GM21447 (cell line): ENCODE results near the gene ARHGAP32.
A peak's percentile ranks its signal among the peaks of the same experiment; 100 is the strongest.
"Not testable (repeated sequence)": the region's sequence is repeated elsewhere in the genome, so short reads cannot be mapped to it uniquely, and the experiment has no call there.

ENCODE experiments used
- ATAC-seq: cut with Tn5 transposase; IDR thresholded peaks from one replicate; pipeline ENCODE4 v1.9.1; 2021; ENCODE audit not compliant: unreplicated experiment

The ARHGAP32 gene

DNA sequence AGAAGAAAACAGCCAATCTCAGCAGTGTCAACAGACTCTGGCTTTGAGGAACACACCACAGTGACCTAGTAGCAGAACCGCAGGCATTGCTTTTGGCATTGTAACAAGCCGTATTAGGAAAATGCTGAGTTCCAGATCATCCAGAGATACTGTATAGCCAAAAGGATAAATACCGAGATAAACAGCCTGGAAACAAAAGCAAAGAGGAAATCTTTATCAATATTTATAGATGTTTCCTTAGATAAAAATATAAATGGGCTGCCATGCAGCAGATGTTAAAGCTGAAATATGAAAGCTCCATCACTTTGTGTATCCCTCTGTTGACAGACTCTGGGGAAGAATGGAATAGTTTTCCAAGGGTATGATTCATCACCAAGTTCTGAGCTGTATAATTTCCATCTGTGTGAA lies 150.5 kb downstream of the ARHGAP32 start:
- ATAC-seq: no peak

DNA sequence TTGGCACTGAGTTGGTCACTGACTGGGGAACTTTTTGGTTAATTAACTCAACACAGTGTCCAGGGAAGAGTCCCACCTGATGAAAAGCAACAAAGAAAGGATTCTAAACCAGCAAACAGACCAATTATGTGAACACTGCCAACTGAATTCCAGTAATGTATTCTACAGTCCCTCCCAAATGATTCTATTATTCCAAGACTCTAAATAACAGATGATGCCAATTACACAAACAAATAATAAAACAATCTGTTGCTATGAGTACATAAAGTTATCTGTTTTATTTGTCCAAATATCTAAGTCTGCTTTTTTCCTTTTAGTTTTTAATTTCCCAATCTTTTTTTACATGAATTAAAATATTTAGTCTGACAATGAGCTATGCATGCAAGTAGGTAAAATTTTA lies 151.2 kb downstream of the ARHGAP32 start:
- no peak for ATAC-seq

GRCh38 chr11:129035244-129035643 lies 156.9 kb downstream of the ARHGAP32 start:
- no peak for ATAC-seq

- no peak for ATAC-seq
Observed at GRCh38 chr11:129034001-129034400, 158.1 kb downstream of the ARHGAP32 start.

GRCh38 chr11:129023968-129024676 lies 168.0 kb downstream of the ARHGAP32 start:
- ATAC-seq: no peak

DNA sequence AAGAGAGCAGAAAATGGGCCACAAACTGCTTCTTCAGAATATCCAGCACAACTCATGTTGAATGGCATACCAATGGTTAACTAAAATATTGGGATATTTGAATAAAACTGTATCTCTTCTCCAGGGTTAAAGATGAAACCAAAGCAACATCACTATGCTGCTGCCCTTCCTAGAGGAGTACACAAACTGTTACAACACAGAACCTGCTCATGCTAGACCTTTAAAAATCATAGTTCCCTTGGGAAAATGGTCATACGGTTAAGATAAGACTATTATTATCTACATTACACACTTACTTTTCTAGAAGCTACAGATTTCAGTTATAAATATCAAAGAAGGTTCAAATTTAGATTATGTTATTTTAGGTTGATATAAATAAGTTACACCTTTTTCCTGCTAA lies 170.8 kb downstream of the ARHGAP32 start:
- no peak for ATAC-seq

GRCh38 chr11:129018991-129019390 lies 173.1 kb downstream of the ARHGAP32 start:
- ATAC-seq: no peak

DNA sequence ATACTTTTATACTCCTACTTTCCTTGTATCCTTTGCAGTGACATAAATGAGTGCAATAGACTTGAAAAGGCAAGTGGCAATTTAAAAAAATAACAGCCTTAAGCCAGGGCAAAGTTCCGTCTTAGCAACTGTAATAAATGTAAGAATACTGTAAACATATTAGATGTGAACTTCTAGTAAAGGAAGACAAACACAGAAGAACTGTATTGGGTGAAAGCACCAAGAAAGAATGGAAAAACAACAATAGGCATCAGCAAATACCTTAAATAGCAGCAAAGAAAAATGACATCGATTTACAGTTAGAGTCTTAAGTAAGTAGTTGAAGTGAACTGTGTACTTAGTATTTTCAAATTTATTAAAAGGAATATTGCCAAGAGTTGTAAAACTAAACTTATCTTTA lies 174.0 kb downstream of the ARHGAP32 start:
- no peak for ATAC-seq

DNA sequence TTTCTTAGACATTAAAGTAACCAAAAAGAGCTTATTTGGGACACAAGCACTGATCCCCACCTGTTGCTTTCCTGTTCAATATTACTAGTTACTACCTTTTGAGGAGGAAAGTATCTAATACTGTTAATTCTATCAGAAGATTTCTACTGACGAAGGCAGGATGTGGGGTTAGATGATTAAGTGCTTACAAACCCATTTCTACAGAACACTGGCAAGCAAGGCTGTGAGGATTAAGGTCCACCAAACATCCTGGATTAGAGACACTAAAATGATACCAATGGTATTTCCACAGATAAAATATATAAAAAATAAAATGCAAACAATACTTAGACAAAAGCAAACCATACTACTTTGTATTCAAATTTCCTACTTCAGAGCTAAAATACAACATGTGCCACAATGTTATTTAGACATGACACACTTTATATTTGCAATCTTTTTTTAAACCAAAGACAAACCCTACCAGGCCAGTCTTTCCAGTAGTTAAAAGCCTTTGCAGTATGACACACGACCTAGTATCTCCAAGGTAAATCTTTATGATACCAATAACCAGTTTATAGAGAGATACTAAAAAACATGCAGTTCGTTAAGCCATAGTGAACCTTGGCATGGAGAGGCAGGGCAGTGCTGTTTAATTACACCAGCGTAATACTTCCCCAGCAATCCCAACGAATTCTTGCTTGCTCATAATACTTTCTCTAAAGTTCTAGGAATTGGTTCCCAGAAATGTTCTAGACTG lies 178.2 kb downstream of the ARHGAP32 start:
- ATAC-seq: no peak

DNA sequence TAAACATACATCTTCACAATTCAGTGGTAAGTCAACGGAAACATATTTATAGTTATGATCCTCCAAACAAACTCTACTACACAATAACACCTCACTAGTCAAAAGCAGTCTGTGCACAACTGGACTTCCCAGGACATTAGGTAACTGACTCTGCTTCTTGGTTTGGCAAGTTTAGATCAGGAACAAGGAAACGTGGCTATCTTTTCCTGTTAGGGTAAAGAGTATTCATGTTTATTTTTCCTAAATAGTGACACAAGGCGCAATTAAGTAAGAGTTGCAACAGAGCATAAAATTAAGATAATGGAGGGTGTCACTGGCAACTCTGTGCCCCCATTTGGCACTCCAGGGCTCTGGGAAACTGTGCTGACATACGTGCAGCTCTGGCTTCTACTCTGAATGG lies 179.2 kb downstream of the ARHGAP32 start:
- no peak for ATAC-seq

GRCh38 chr11:129006161-129006560 lies 186.0 kb downstream of the ARHGAP32 start:
- no peak for ATAC-seq

- ATAC-seq: not testable (repeated sequence)
Observed at GRCh38 chr11:128999165-128999564, 193.0 kb downstream of the ARHGAP32 start.

- no peak for ATAC-seq
Observed at GRCh38 chr11:128988242-128988970, 203.7 kb downstream of the ARHGAP32 start.

DNA sequence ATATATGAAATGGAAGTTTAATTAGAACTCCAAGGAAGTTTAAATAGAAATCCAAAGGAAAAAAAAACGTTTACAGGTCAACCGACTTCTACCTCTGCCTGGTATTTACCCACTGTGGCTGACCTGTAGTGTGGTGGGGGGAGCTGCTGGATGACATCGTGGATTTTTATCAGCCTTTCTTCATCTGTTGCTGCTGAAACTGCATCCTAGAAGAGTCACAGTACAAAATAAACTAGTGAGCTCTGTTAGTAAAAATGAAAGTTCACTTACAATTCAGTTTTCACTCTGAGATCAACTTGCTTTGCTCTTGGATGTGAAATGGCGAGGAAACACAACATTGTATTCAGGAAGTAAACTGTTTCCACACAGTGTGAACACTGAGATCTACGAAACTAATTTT lies 206.2 kb downstream of the ARHGAP32 start:
- ATAC-seq: no peak

GRCh38 chr11:128983023-128983422 lies 209.1 kb downstream of the ARHGAP32 start:
- no peak for ATAC-seq

DNA sequence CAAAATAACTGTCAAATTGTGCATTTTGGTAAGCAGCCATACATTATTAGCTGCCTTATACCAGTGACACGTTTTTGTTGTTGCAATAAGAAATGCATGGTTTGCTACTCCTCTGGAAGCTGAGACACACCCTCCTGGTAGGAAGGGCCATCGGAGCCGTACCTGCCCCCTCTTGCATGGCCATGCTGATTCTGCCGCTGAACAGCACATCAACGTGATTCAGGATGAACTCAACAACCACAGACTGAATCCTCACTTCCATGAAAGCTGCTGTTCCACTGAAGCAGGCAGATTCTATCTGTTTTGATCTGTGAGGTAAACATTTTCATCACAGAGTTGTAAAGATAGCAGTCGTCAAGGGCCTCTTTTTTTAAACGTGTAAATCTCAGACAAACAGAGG lies 210.9 kb downstream of the ARHGAP32 start:
- no peak for ATAC-seq

DNA sequence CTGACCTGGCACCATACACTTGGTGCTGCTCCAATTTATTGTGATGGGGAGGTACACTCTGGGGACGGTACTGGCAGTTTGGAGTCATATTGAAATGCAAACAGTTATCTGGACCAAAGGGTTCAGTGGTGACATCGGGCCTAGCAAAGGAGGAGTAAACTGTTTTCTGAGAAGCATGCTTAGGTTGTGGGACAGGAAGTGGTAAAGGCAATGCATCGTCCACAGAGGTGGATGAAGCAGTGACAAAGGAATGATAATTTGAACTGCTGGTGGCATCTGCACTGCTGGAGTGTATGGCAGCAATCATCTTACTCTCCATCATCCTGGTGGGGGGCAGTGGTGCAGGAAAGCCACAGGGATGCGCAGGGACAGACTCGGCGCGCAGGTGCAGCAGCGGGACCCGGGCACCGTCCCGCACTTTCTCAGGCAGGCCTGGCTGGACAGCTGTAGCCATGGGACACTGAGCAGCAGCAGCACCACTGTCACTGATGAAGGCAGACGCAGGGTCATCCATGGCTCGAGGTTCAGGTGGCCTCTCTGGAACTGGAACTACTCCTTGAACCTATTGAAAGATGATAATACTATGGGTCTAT lies 221.4 kb downstream of the ARHGAP32 start:
- ATAC-seq: no peak

DNA sequence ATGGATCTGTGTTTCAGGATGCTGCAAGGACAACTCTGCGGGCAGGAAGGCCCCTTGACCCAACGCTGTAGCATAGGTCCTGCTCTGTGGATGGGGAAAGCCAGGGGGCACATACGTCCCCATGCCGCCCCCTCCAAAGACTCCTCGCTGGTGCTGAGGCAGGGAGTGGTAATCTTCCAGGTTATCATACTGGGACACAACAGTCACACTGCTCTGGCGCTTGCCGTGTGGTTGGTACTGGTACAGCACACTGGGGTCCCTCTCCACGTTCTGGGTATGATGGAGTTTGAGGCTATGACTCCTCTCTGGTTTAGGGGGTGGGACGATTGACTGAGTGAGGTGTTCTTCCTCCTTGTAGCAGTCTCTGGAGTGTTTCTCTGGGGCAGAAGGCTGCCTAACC lies 223.2 kb downstream of the ARHGAP32 start:
- ATAC-seq: no peak

DNA sequence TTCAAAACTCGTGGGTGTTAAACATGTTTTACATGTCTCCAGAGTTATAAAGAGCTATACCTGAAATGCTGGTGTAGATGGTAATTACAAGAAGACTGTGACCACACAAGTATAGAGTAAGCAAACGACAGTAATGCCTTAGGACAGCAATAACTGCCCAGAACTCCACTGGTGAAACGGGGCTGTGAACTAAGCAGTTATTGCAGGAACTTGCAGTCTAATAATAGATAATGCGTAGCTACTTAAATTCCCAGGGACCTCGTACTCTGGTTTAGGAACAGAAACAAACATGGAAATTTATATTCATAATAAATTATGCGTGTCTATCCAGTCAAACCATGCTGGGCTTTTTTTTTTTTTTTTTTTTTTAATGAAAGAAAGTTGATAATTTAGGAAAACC lies 224.5 kb downstream of the ARHGAP32 start:
- ATAC-seq: no peak

GRCh38 chr11:128965485-128965884 lies 226.6 kb downstream of the ARHGAP32 start:
- peak; percentile 100 for ATAC-seq

DNA sequence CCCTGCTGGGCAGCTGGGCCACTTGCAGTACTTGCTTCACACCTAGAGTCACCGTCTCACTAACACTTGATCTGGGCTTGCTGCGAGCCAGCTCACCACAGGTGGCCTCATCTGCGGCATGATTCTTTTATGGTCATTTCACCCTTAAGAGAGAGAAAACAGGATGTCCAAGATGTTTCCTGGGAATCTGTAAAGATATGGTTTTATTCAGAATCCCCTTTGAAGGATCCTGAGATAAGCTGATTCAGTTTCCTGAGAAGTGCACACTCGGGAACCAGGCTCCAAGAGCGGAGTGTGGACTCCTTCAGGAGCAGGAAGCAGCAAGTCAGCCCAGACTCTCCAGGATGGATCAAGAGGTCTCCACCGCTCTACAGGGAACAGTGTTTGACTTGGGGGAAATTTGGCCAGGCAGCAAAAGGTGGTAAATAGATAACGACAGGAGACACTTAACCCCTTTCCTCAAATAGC lies 227.6 kb downstream of the ARHGAP32 start:
- ATAC-seq: no peak
